SK-N-SH (cell line): Measurements from ENCODE around the gene RAB27B. TPM values are rescaled to one million over a fixed set of nuclear protein-coding genes. Genes with fewer than 3 reads are reported as not detected.

Source experiments
- CTCF ChIA-PET: fragments of 300-600, 350-600 bp; formaldehyde crosslinking; extraction: SDS; loops from one replicate; lab custom pipeline; 2021; lab: Yijun Ruan, JAX
- POLR2A ChIA-PET: fragments of 350-600 bp; sonication (Branson Sonifier 250); formaldehyde crosslinking; extraction: SDS; loops from one replicate; lab custom pipeline; 2020; ENCODE audit warnings: antibody characterized with exemption, inconsistent platforms; lab: Yijun Ruan, JAX
- DNase-seq: peaks from one replicate; pipeline ENCODE4 v3.0.0; 2012
- H2AFZ ChIP-seq: fragments of 200-600 bp; sonication (generic); 2 replicates; pipeline ENCODE4 v1.8.1; 2016; ENCODE audit warnings: antibody characterized with exemption, mild to moderate bottlenecking, low read depth
- H3F3A ChIP-seq: fragments of 200-600 bp; sonication (generic); replicated peaks from 2 replicates; pipeline ENCODE3; 2016; ENCODE audit warnings: antibody characterized with exemption, mild to moderate bottlenecking; ENCODE audit not compliant: insufficient read depth
- H3K27ac ChIP-seq, 2 experiments: fragments of 200-500 bp in 1 of 2; fragments of 200-600 bp in 1 of 2; sonication (Bioruptor generic) in 1 of 2; sonication (generic), shearing (Covaris generic) in 1 of 2; 2 replicates each; pipeline versions ENCODE4 v1.5.1 to v1.6.1; 2014 to 2016; ENCODE audit warnings: low read depth in 2 of 2, inconsistent platforms in 1 of 2, low read length in 1 of 2, mild to moderate bottlenecking in 1 of 2, mixed read lengths in 1 of 2
- H3K27me3 ChIP-seq: fragments of 200-600 bp; sonication (generic), shearing (Covaris generic); 2 replicates; pipeline ENCODE4 v1.6.1; 2016; ENCODE audit warnings: mixed run types; ENCODE audit not compliant: insufficient read depth
- H3K36me3 ChIP-seq, 2 experiments: fragments of 200-500 bp in 1 of 2; fragments of 200-600 bp in 1 of 2; sonication (Bioruptor generic) in 1 of 2; sonication (generic) in 1 of 2; replicated peaks in 1 of 2; 2 replicates each; pipeline versions ENCODE3 to v1.5.1; 2014 to 2016; ENCODE audit warnings: low read length in 1 of 2, mild to moderate bottlenecking in 1 of 2; ENCODE audit not compliant: insufficient read depth in 2 of 2, control insufficient read depth in 1 of 2
- H3K4me1 ChIP-seq, 2 experiments: fragments of 200-500 bp in 1 of 2; fragments of 200-600 bp in 1 of 2; sonication (Bioruptor generic) in 1 of 2; sonication (generic), shearing (Covaris generic) in 1 of 2; 2 replicates each; pipeline versions ENCODE4 v1.5.1 to v1.6.1; 2014 to 2016; ENCODE audit warnings: low read depth in 1 of 2, low read length in 1 of 2, mixed run types in 1 of 2; ENCODE audit not compliant: insufficient read depth in 2 of 2, control insufficient read depth in 1 of 2
- H3K4me2 ChIP-seq: fragments of 200-600 bp; sonication (generic), shearing (Covaris generic); 2 replicates; pipeline ENCODE4 v1.6.1; 2017; ENCODE audit warnings: mixed run types
- H3K4me3 ChIP-seq, 2 experiments: fragments of 200-500 bp in 1 of 2; fragments of 200-600 bp in 1 of 2; sonication (Bioruptor generic) in 1 of 2; sonication (generic), shearing (Covaris generic) in 1 of 2; 2 replicates each; pipeline versions ENCODE4 v1.5.1 to v1.8.1; 2014 to 2016; ENCODE audit warnings: low read depth in 2 of 2, inconsistent platforms in 1 of 2, low read length in 1 of 2, mild to moderate bottlenecking in 1 of 2, mixed read lengths in 1 of 2, moderate library complexity in 1 of 2
- H3K79me2 ChIP-seq: fragments of 200-600 bp; sonication (generic); 2 replicates; pipeline ENCODE4 v1.8.1; 2017; ENCODE audit warnings: mild to moderate bottlenecking; ENCODE audit not compliant: insufficient read depth
- H3K9ac ChIP-seq: fragments of 200-600 bp; sonication (generic); 2 replicates; pipeline ENCODE4 v1.6.1; 2017; ENCODE audit warnings: mixed run types
- H3K9me2 ChIP-seq: fragments of 200-600 bp; sonication (generic); 2 replicates; pipeline ENCODE4 v1.6.1; 2017; ENCODE audit warnings: mixed run types
- H3K9me3 ChIP-seq: fragments of 200-600 bp; sonication (generic); 2 replicates; pipeline ENCODE4 v1.6.1; 2017; ENCODE audit warnings: mixed run types, mild to moderate bottlenecking, moderate library complexity
- H4K20me1 ChIP-seq: fragments of 200-600 bp; sonication (generic); 2 replicates; pipeline ENCODE4 v1.6.1; 2017; ENCODE audit warnings: mild to moderate bottlenecking, mixed run types; ENCODE audit not compliant: insufficient read depth
- CHD2 ChIP-seq: fragments of 150-350 bp; IDR thresholded peaks from 2 replicates; pipeline ENCODE4 v1.6.1; 2018; ENCODE audit warnings: low read length; ENCODE audit not compliant: partially characterized antibody
- ELF1 ChIP-seq: IDR thresholded peaks from 2 replicates; pipeline ENCODE4 v1.4.0; 2012
- EZH2phosphoT487 ChIP-seq: fragments of 200-600 bp; sonication (generic); IDR thresholded peaks from 2 replicates; pipeline ENCODE4 v1.6.1; 2017; ENCODE audit warnings: low read depth, mixed run types, mild to moderate bottlenecking, antibody characterized with exemption, moderate library complexity, borderline replicate concordance
- FOSL2 ChIP-seq: IDR thresholded peaks from 2 replicates; pipeline ENCODE4 v1.4.0; 2012; ENCODE audit warnings: low read depth, mild to moderate bottlenecking, moderate library complexity, borderline replicate concordance
- FOXJ3 ChIP-seq: sonication (generic); formaldehyde crosslinking; IDR thresholded peaks from 2 replicates; pipeline ENCODE4 v1.5.1; 2020; ENCODE audit warnings: mild to moderate bottlenecking, missing genetic modification reagents
- JUND ChIP-seq: IDR thresholded peaks from 2 replicates; pipeline ENCODE4 v1.4.0; 2012
- MEF2A ChIP-seq: IDR thresholded peaks from 2 replicates; pipeline ENCODE4 v1.4.0; 2012; ENCODE audit warnings: low read depth, borderline replicate concordance
- MXI1 ChIP-seq: IDR thresholded peaks from 2 replicates; pipeline ENCODE4 v1.6.1; 2012; ENCODE audit warnings: mild to moderate bottlenecking, low read depth, low read length, improper control_type of control experiment
- NFIC ChIP-seq: IDR thresholded peaks from 2 replicates; pipeline ENCODE4 v1.4.0; 2012; ENCODE audit warnings: borderline replicate concordance
- NRF1 ChIP-seq: IDR thresholded peaks from 2 replicates; pipeline ENCODE4 v1.6.1; 2012; ENCODE audit warnings: low read depth, mild to moderate bottlenecking, low read length
- RXRA ChIP-seq: IDR thresholded peaks from 2 replicates; pipeline ENCODE4 v1.4.0; 2012; ENCODE audit warnings: low read depth, mild to moderate bottlenecking, borderline replicate concordance
- SMC3 ChIP-seq: IDR thresholded peaks from 2 replicates; pipeline ENCODE4 v1.6.1; 2012; ENCODE audit warnings: low read depth, low read length, improper control_type of control experiment
- TCF12 ChIP-seq: IDR thresholded peaks from 2 replicates; pipeline ENCODE4 v1.4.0; 2012
- WGBS: methylation state at CpG from one replicate; pipeline ENCODE4 v1.1.6; 2017; ENCODE audit warnings: low lambda C conversion rate; 5-methylcytosine and 5-hydroxymethylcytosine counted together
- polyA plus RNA-seq, 3 experiments: library from polyadenylated mRNA; depleted of rRNA; stranded (reverse); fragments of >200 nt; gene quantifications; 2 replicates each; pipeline ENCODE4 v1.2.3, GENCODE V29; 2012
- TF ChIP-seq, protein P1 (sequence below): IDR thresholded peaks from 2 replicates; pipeline ENCODE4 v1.4.0; 2012; ENCODE audit warnings: low read depth, borderline replicate concordance
- TF ChIP-seq, protein P2 (sequence below): fragments of 150-350 bp; IDR thresholded peaks from 2 replicates; pipeline ENCODE4 v1.6.1; 2016; ENCODE audit warnings: mild to moderate bottlenecking, low read depth, low read length
- TF ChIP-seq, protein P3 (sequence below): IDR thresholded peaks from 2 replicates; pipeline ENCODE4; 2012
- TF ChIP-seq, protein P4 (sequence below): fragments of 200-600 bp; sonication (generic); IDR thresholded peaks from 2 replicates; pipeline ENCODE4 v1.6.1; 2017; ENCODE audit warnings: antibody characterized with exemption, mild to moderate bottlenecking, moderate library complexity
- TF ChIP-seq, protein P5 (sequence below): IDR thresholded peaks from 2 replicates; pipeline ENCODE4 v1.4.0; 2012; ENCODE audit warnings: low read depth
- TF ChIP-seq, protein P6 (sequence below): IDR thresholded peaks from 2 replicates; pipeline ENCODE4 v1.6.1; 2012; ENCODE audit warnings: mild to moderate bottlenecking, low read depth, low read length, moderate library complexity

RAB27B gene
- polyA plus RNA-seq, 1 of the 3 experiments (the other 2 are of a cell fraction) = 0.56 TPM

DNA sequence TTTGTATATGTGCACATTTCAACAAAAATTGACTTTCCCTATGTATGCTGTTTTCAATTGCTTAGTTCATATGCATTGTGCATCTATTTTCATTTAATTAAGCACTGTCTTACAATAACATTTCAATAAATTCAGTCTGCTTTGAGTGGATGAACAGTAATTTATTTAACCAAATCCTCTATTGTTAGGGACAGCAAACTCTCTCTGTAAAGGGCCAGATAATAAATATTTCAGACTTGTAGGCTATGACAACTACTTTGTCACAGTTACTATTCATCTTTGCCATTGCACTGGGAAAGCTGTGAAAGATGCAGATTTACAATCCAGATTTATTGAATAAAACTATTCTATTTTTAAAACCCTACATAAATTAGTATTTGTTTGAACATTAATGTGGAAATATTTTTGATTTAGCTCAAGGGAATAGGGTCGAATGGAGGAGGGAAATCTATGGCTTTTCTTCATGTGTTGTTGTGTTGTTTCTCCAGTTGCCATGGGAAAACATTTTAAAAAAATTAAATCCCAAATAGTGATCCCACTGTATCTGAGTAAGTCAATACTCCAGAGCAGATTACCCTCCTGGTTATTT is 14.2 kb upstream of the RAB27B start:
- no peak overlapping the region for H3K4me2 ChIP-seq
- H3K4me3 ChIP-seq = no peak overlapping the region
- H2AFZ ChIP-seq = no peak overlapping the region
- no peaks in the 10 kb centered on the region for H3F3A ChIP-seq
- H3K9ac ChIP-seq = no peak overlapping the region
- no peak for DNase-seq
- ChIA-PET POLR2A (no interaction called here), CTCF (no interaction called here)
- no peaks in the 10 kb centered on the region for H3K79me2 ChIP-seq
- no peak overlapping the region for H3K27ac ChIP-seq
- no peaks in the 10 kb centered on the region for H3K9me2 ChIP-seq
- no peaks in the 10 kb centered on the region for H3K27me3 ChIP-seq
- WGBS = 78% methylated on average over 1 of the region's 1 CpG
- H3K9me3 ChIP-seq = no peaks in the 10 kb centered on the region
- no peaks in the 10 kb centered on the region for H3K4me1 ChIP-seq
- no peaks in the 10 kb centered on the region for H4K20me1 ChIP-seq
- TF ChIP-seq, protein P1, sequence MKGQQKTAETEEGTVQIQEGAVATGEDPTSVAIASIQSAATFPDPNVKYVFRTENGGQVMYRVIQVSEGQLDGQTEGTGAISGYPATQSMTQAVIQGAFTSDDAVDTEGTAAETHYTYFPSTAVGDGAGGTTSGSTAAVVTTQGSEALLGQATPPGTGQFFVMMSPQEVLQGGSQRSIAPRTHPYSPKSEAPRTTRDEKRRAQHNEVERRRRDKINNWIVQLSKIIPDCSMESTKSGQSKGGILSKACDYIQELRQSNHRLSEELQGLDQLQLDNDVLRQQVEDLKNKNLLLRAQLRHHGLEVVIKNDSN = no peak
- no peak for TF ChIP-seq NRF1
- TF ChIP-seq, protein P2, sequence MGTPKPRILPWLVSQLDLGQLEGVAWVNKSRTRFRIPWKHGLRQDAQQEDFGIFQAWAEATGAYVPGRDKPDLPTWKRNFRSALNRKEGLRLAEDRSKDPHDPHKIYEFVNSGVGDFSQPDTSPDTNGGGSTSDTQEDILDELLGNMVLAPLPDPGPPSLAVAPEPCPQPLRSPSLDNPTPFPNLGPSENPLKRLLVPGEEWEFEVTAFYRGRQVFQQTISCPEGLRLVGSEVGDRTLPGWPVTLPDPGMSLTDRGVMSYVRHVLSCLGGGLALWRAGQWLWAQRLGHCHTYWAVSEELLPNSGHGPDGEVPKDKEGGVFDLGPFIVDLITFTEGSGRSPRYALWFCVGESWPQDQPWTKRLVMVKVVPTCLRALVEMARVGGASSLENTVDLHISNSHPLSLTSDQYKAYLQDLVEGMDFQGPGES = no peak
- TF ChIP-seq, protein P3, sequence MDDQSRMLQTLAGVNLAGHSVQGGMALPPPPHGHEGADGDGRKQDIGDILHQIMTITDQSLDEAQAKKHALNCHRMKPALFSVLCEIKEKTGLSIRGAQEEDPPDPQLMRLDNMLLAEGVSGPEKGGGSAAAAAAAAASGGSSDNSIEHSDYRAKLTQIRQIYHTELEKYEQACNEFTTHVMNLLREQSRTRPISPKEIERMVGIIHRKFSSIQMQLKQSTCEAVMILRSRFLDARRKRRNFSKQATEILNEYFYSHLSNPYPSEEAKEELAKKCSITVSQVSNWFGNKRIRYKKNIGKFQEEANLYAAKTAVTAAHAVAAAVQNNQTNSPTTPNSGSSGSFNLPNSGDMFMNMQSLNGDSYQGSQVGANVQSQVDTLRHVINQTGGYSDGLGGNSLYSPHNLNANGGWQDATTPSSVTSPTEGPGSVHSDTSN = no peak
- no peak for TF ChIP-seq FOSL2
- no peak for TF ChIP-seq NFIC
- TF ChIP-seq JUND = no peak
- TF ChIP-seq SMC3 = no peak
- TF ChIP-seq ELF1 = no peak
- no peak for TF ChIP-seq EZH2phosphoT487
- TF ChIP-seq, all 33 proteins: peak for 0
- H3K36me3 ChIP-seq = no peaks in the 10 kb centered on the region

DNA sequence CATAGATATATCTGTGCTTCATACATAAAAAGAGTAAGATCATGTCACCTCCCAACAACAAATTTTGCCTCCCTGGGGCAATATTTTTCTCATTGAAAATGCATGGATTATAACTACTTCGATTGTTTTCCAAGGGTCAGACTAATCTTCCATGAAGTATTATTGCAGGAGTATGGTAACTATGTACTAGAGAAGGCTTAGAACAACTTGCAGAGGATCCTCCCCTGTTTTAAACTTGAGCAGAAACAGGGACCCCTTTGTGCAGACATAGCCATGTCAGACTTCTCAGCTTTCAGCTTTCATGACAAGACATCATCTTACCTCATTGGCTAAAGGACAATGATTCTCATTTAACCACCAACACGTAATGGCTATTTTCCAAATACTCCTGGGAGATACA is 13.2 kb upstream of the RAB27B start:
- DNase-seq = no peak
- Histone ChIP-seq H3K4me2 (no peak overlapping the region), H3F3A (no peaks in the 10 kb centered on the region), H3K4me3 (no peak overlapping the region), H3K36me3 (no peaks in the 10 kb centered on the region), H3K4me1 (no peaks in the 10 kb centered on the region), H3K9me3 (no peaks in the 10 kb centered on the region), H3K79me2 (no peaks in the 10 kb centered on the region), H3K27me3 (no peaks in the 10 kb centered on the region), H2AFZ (no peak overlapping the region), H4K20me1 (no peaks in the 10 kb centered on the region), H3K9ac (no peak overlapping the region), H3K9me2 (no peaks in the 10 kb centered on the region), H3K27ac (no peak overlapping the region)
- ChIA-PET POLR2A (no interaction called here), CTCF (no interaction called here)
- 85% methylated on average over 2 of the region's 2 CpGs for WGBS
- TF ChIP-seq JUND (no peak), CHD2 (no peak), TCF12 (no peak), NRF1 (no peak), FOXJ3 (CRISPR knock-in tag) (no peak), RXRA (no peak), MEF2A (no peak), MXI1 (no peak)
- TF ChIP-seq, protein P1 = no peak
- TF ChIP-seq, protein P4, sequence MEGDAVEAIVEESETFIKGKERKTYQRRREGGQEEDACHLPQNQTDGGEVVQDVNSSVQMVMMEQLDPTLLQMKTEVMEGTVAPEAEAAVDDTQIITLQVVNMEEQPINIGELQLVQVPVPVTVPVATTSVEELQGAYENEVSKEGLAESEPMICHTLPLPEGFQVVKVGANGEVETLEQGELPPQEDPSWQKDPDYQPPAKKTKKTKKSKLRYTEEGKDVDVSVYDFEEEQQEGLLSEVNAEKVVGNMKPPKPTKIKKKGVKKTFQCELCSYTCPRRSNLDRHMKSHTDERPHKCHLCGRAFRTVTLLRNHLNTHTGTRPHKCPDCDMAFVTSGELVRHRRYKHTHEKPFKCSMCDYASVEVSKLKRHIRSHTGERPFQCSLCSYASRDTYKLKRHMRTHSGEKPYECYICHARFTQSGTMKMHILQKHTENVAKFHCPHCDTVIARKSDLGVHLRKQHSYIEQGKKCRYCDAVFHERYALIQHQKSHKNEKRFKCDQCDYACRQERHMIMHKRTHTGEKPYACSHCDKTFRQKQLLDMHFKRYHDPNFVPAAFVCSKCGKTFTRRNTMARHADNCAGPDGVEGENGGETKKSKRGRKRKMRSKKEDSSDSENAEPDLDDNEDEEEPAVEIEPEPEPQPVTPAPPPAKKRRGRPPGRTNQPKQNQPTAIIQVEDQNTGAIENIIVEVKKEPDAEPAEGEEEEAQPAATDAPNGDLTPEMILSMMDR = no peak
- TF ChIP-seq, protein P5, sequence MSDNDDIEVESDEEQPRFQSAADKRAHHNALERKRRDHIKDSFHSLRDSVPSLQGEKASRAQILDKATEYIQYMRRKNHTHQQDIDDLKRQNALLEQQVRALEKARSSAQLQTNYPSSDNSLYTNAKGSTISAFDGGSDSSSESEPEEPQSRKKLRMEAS = no peak
- TF ChIP-seq, protein P6, sequence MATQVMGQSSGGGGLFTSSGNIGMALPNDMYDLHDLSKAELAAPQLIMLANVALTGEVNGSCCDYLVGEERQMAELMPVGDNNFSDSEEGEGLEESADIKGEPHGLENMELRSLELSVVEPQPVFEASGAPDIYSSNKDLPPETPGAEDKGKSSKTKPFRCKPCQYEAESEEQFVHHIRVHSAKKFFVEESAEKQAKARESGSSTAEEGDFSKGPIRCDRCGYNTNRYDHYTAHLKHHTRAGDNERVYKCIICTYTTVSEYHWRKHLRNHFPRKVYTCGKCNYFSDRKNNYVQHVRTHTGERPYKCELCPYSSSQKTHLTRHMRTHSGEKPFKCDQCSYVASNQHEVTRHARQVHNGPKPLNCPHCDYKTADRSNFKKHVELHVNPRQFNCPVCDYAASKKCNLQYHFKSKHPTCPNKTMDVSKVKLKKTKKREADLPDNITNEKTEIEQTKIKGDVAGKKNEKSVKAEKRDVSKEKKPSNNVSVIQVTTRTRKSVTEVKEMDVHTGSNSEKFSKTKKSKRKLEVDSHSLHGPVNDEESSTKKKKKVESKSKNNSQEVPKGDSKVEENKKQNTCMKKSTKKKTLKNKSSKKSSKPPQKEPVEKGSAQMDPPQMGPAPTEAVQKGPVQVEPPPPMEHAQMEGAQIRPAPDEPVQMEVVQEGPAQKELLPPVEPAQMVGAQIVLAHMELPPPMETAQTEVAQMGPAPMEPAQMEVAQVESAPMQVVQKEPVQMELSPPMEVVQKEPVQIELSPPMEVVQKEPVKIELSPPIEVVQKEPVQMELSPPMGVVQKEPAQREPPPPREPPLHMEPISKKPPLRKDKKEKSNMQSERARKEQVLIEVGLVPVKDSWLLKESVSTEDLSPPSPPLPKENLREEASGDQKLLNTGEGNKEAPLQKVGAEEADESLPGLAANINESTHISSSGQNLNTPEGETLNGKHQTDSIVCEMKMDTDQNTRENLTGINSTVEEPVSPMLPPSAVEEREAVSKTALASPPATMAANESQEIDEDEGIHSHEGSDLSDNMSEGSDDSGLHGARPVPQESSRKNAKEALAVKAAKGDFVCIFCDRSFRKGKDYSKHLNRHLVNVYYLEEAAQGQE = no peak
